A673 (cell line): ENCODE data around the gene ITPR2. TPM values are rescaled to one million over a fixed set of nuclear protein-coding genes. Genes with fewer than 3 reads are reported as not detected.

ENCODE experiments used
- BruUV-seq: library from RNA; stranded (reverse); fragments of 400-500 nt; replicated peaks from 2 replicates; lab custom pipeline; 2021; lab: Mats Ljungman, UMichigan
- CTCF ChIA-PET: fragments of 300-600 bp; sonication (Branson Sonifier 250); formaldehyde crosslinking; loops from one replicate; lab custom pipeline; 2022; ENCODE audit warnings: antibody characterized with exemption; lab: Charles Lee
- POLR2A ChIA-PET: fragments of 300-600 bp; sonication (Branson Sonifier 250); formaldehyde crosslinking; loops from one replicate; lab custom pipeline; 2022; ENCODE audit warnings: antibody characterized with exemption; ENCODE audit not compliant: low non-redundant PET; lab: Charles Lee
- DNase-seq: peaks from one replicate; pipeline ENCODE4 v3.0.0-alpha.2; 2015; ENCODE audit warnings: low spot score
- H3K27ac ChIP-seq: fragments of 200-600 bp; sonication (generic); 2 replicates; pipeline ENCODE4 v1.5.1; 2016; ENCODE audit warnings: mixed run types, low read depth, mild to moderate bottlenecking, mixed read lengths, antibody characterized with exemption, low read length; ENCODE audit not compliant: poor library complexity, severe bottlenecking
- H3K27me3 ChIP-seq: fragments of 200-600 bp; sonication (generic); replicated peaks from 2 replicates; pipeline ENCODE4 v1.6.1; 2017; ENCODE audit warnings: mixed run types, low read depth, mild to moderate bottlenecking, mixed read lengths, antibody characterized with exemption, low read length; ENCODE audit not compliant: insufficient read depth, poor library complexity
- H3K36me3 ChIP-seq: fragments of 200-600 bp; sonication (generic); 2 replicates; pipeline ENCODE4 v1.6.1; 2016; ENCODE audit warnings: mixed run types, mild to moderate bottlenecking, mixed read lengths, antibody characterized with exemption, low read length; ENCODE audit not compliant: insufficient read depth, poor library complexity, severe bottlenecking
- H3K4me1 ChIP-seq: fragments of 200-600 bp; sonication (generic); 2 replicates; pipeline ENCODE4 v1.6.1; 2017; ENCODE audit warnings: mixed run types, mild to moderate bottlenecking, mixed read lengths, antibody characterized with exemption, low read length; ENCODE audit not compliant: insufficient read depth, poor library complexity, severe bottlenecking
- H3K4me3 ChIP-seq: fragments of 200-600 bp; sonication (generic); 2 replicates; pipeline ENCODE4 v1.5.1; 2016; ENCODE audit warnings: low read depth, mixed run types, mild to moderate bottlenecking, mixed read lengths, low read length; ENCODE audit not compliant: poor library complexity, severe bottlenecking
- H3K9me3 ChIP-seq: fragments of 200-600 bp; sonication (generic); 2 replicates; pipeline ENCODE4 v1.6.1; 2016; ENCODE audit warnings: mixed run types, low read depth, mild to moderate bottlenecking, mixed read lengths, antibody characterized with exemption, low read length; ENCODE audit not compliant: poor library complexity, severe bottlenecking
- EZH2 ChIP-seq: fragments of 200-600 bp; sonication (generic); IDR thresholded peaks from 2 replicates; pipeline ENCODE4 v1.6.1; 2017; ENCODE audit warnings: borderline replicate concordance, low read depth, mild to moderate bottlenecking, mixed read lengths, antibody characterized with exemption, low read length; ENCODE audit not compliant: poor library complexity, severe bottlenecking
- intact Hi-C: fragments of 100-400 bp; cut with micrococcal nuclease; formaldehyde crosslinking; loops from one replicate; pipeline ENCODE4 v1.10.0; 2022; ENCODE audit not compliant: unreplicated experiment
- total RNA-seq: library from RNA; stranded (reverse); gene quantifications from 2 replicates; pipeline ENCODE4 v1.2.3, GENCODE V29; 2021
- TF ChIP-seq, protein P1 (sequence below): fragments of 300-800, 200-600 bp; sonication (generic); conservative IDR thresholded peaks from 2 replicates; pipeline ENCODE4 v1.5.1; 2017; ENCODE audit warnings: low read depth, mild to moderate bottlenecking, antibody characterized with exemption, low read length, moderate library complexity, mixed read lengths

The ITPR2 gene
- total RNA-seq, 1 experiment from 2014 or later = 22.6 TPM

DNA sequence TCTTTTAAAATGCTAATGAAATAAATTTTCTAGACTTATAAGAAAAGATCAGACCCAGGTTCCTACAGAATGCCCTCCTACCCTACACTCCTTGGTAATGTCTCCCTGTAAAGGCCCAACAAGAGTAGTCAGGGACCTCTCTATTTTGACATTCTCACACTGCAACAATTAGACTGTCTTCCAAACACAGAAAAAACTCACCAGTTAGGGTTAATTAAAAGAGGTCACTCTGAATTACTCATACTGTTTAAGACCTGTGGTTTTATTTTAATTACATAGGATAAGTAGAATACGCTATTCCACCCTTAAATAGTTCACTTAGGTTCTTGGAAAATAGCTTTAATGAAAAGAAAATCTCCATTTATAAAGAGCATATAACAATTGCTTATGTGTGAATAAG lies 142.4 kb downstream of the ITPR2 start:
- ChIA-PET CTCF (no interaction called here), POLR2A (interaction anchor here (0.5 kb wide), 1 partner anchor 1600 kb away, joined by 3 read pairs; no protein-coding TSS in a partner anchor)
- no TSS peak for BruUV-seq

DNA sequence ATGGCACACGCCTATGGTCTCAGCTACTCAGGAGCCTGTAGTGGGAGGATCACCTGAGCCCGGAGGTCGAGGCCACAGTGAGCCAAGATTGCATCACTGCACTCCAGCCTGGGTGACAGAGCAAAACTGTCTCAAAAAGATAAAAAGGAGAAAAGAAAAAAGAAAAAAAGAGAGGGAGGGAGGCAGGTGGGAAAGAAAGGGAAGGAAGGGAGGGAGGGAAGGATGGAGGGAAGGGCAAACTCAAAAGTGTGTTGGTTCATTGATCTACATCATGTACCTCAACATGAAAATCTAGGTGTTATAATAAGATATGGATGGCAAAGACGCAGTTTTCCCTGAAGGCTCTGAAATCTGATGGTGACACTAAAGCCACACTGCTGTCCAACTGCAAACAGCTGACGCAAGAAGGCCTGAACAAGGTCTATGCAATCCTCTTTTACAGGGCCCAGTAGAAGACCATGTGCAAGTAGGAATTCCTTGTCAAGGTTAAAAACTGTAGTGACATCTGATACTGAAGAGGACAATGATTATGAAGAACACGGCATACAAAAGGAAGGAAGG lies 143.6 kb downstream of the ITPR2 start:
- DNase-seq = no peak
- intact Hi-C loops = no loop called here
- no peak for TF ChIP-seq EZH2
- TF ChIP-seq, protein P1, sequence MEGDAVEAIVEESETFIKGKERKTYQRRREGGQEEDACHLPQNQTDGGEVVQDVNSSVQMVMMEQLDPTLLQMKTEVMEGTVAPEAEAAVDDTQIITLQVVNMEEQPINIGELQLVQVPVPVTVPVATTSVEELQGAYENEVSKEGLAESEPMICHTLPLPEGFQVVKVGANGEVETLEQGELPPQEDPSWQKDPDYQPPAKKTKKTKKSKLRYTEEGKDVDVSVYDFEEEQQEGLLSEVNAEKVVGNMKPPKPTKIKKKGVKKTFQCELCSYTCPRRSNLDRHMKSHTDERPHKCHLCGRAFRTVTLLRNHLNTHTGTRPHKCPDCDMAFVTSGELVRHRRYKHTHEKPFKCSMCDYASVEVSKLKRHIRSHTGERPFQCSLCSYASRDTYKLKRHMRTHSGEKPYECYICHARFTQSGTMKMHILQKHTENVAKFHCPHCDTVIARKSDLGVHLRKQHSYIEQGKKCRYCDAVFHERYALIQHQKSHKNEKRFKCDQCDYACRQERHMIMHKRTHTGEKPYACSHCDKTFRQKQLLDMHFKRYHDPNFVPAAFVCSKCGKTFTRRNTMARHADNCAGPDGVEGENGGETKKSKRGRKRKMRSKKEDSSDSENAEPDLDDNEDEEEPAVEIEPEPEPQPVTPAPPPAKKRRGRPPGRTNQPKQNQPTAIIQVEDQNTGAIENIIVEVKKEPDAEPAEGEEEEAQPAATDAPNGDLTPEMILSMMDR = no peak
- ChIA-PET POLR2A (no interaction called here), CTCF (no interaction called here)
- Histone ChIP-seq H3K9me3 (no peaks in the 10 kb centered on the region), H3K27ac (no peak overlapping the region), H3K4me1 (peaks cover 30% of the 10 kb centered on the region), H3K27me3 (no peaks in the 10 kb centered on the region), H3K36me3 (no peaks in the 10 kb centered on the region), H3K4me3 (no peak overlapping the region)
- no TSS peak for BruUV-seq

More for the DNA sequence above, 142.4 kb downstream of the ITPR2 start:
- H3K27me3 ChIP-seq = no peaks in the 10 kb centered on the region
- intact Hi-C loops = no loop called here
- TF ChIP-seq, protein P1 = no peak
- TF ChIP-seq EZH2 = no peak
- H3K9me3 ChIP-seq = no peaks in the 10 kb centered on the region
- no peak overlapping the region for H3K4me3 ChIP-seq
- no peak overlapping the region for H3K27ac ChIP-seq
- no peak for DNase-seq
- H3K4me1 ChIP-seq = peaks cover 30% of the 10 kb centered on the region
- H3K36me3 ChIP-seq = no peaks in the 10 kb centered on the region

DNA sequence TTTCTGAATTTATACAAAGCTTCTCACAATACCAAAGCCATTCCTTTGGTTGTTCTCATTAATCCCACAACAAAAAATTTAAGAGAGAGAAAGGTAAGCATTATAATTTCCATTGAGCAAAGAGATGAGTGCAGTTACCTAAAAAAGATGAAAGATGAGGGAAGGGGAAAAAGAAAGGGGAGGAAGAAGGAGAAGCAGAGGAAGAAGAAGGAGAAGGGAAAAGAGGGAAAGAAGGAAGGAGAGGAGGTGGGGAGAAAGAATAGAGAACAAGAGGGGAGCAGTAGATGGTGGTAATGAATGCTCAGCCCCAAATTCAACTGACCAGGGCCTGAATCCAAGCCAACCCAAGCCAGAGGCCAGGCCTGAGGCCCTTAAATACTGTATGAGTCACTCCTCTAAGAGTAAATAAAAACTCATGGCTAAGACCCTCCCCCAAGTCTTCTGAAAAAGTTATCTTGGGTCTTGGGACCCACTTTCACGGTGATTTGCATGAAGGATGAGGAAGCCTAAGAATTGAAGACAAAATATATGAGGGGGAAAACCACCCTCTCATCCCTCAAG lies 144.6 kb downstream of the ITPR2 start:
- H3K27me3 ChIP-seq = no peaks in the 10 kb centered on the region
- no peak for DNase-seq
- intact Hi-C loops = no loop called here
- TF ChIP-seq, protein P1 = no peak
- no peak for TF ChIP-seq EZH2
- no TSS peak for BruUV-seq
- H3K9me3 ChIP-seq = peaks cover 9% of the 10 kb centered on the region
- ChIA-PET POLR2A (no interaction called here), CTCF (no interaction called here)
- no peak overlapping the region for H3K27ac ChIP-seq
- H3K4me3 ChIP-seq = no peak overlapping the region
- peaks cover 30% of the 10 kb centered on the region for H3K4me1 ChIP-seq
- H3K36me3 ChIP-seq = peaks cover 5% of the 10 kb centered on the region
